ENCODE results near the gene TXNIP. TPM values are rescaled to one million over a fixed set of nuclear protein-coding genes. Genes with fewer than 3 reads are reported as not detected.

The TXNIP gene
- polyA plus RNA-seq, 1 experiment = 212 TPM

- CTCF ChIA-PET = interaction anchor here (1.0 to 4.9 kb wide), 6 partner anchors 10 to 177 kb away, joined by 3 to 26 read pairs (median 8); partner anchors contain the start of gene NUDT17
- Histone ChIP-seq H3K36me3 (ENCODE audit: control insufficient read depth, insufficient read depth, low read length) (no peaks in the 10 kb centered on the region), H3K27me3 (ENCODE audit: control insufficient read depth, insufficient read depth, low read length) (peaks cover 3% of the 10 kb centered on the region; the same call in 1 of the 2 replicates), H3K4me3 (ENCODE audit: low read depth, low read length) (no peak overlapping the region)
- DNase-seq (ENCODE audit: low read depth) = no peak
- POLR2A ChIA-PET = no interaction called here
- TF ChIP-seq, protein P1, sequence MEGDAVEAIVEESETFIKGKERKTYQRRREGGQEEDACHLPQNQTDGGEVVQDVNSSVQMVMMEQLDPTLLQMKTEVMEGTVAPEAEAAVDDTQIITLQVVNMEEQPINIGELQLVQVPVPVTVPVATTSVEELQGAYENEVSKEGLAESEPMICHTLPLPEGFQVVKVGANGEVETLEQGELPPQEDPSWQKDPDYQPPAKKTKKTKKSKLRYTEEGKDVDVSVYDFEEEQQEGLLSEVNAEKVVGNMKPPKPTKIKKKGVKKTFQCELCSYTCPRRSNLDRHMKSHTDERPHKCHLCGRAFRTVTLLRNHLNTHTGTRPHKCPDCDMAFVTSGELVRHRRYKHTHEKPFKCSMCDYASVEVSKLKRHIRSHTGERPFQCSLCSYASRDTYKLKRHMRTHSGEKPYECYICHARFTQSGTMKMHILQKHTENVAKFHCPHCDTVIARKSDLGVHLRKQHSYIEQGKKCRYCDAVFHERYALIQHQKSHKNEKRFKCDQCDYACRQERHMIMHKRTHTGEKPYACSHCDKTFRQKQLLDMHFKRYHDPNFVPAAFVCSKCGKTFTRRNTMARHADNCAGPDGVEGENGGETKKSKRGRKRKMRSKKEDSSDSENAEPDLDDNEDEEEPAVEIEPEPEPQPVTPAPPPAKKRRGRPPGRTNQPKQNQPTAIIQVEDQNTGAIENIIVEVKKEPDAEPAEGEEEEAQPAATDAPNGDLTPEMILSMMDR (IDR thresholded peaks at IDR 0.05; ENCODE audit: insufficient read depth, low read depth, low read length) = no peak
These were observed 26.2 kb upstream of the TXNIP start for GRCh38 chr1:146022403-146023127.

DNA sequence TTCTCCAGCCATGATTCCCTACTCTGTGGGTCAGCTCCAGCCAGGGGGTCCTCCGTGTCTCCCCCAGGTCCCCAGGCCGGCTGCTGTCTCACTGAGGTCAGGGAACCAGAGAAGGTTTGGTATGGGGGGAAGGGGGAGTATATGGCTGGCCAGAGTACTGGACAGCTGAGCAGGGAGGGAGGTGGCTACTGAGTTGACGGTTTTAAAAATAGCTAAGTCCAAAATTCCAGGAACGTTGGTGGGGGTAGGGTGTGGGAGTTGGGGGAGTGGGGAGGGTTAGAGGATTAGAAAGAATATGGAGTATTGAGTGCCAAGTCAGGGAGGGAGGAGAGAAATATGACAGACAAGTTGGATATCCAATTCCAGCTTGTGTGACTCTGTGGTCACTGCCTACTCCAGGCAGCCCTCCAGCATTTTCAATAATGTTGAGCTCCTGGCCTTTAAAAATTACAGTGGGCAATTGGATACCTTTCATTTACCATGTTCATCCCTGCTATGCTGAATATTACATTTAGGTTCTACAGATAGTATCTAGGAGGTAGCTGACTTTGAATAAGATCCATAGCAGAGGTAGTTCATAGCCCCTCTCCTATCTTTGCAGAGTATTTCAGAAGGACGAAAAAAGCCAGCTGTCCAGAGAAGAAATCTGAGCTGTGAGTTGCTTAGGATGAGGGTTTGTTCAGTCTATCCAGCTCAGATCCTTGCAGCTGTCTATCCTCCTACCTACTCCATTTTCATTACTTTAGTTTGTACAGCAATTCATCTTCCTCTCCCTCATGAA is 25.4 kb upstream of the TXNIP start, which contains the start of gene HJV:
TSS of gene HJV (minus strand) at position 114 of the 781 bp plus-strand sequence. CDS start 1,504 bp downstream, outside the sequence.
- H3K27me3 ChIP-seq (ENCODE audit: control insufficient read depth, insufficient read depth, low read length) = peaks cover 3% of the 10 kb centered on the region; the same call in 1 of the 2 replicates
- CTCF ChIA-PET = interaction anchor here (1.0 to 4.9 kb wide), 9 partner anchors 10 to 176 kb away, joined by 3 to 26 read pairs (median 4); partner anchors contain the start of gene NUDT17
- TF ChIP-seq, protein P1 (IDR thresholded peaks at IDR 0.05; ENCODE audit: insufficient read depth, low read depth, low read length) = no peak
- H3K4me3 ChIP-seq (ENCODE audit: low read depth, low read length) = no peak within 1 kb of the TSS
- DNase-seq (ENCODE audit: low read depth) = no peak
- H3K36me3 ChIP-seq (ENCODE audit: control insufficient read depth, insufficient read depth, low read length) = no peaks in the 10 kb centered on the region
- POLR2A ChIA-PET = no interaction called here

DNA sequence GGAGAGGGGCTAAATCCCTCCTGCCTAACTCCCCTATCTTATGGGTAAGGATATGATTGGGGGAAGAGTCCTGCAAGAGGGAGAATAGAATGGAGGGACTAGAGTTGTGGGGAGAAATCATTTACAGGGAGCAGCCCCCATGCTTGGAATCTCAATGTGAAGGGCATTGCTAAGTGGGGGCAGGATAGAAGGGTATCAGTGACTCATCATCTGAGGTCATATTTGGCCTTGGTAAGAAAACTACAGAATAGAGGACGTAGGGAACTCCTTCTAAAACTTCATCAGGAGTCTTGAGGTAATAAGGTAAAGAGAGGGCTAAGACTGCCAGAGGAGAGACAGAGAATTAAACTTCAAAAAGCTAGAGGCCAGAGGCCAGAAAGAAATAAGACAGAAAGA is 24.7 kb upstream of the TXNIP start:
- DNase-seq (ENCODE audit: low read depth) = no peak
- Histone ChIP-seq H3K27me3 (ENCODE audit: control insufficient read depth, insufficient read depth, low read length) (peaks cover 3% of the 10 kb centered on the region; the same call in 1 of the 2 replicates), H3K4me3 (ENCODE audit: low read depth, low read length) (no peak overlapping the region), H3K36me3 (ENCODE audit: control insufficient read depth, insufficient read depth, low read length) (no peaks in the 10 kb centered on the region)
- TF ChIP-seq, protein P1 (IDR thresholded peaks at IDR 0.05; ENCODE audit: insufficient read depth, low read depth, low read length) = no peak
- CTCF ChIA-PET = interaction anchor here (0.6 to 4.9 kb wide), 9 partner anchors 9 to 175 kb away, joined by 3 to 26 read pairs (median 4); partner anchors contain the start of gene NUDT17
- POLR2A ChIA-PET = no interaction called here

DNA sequence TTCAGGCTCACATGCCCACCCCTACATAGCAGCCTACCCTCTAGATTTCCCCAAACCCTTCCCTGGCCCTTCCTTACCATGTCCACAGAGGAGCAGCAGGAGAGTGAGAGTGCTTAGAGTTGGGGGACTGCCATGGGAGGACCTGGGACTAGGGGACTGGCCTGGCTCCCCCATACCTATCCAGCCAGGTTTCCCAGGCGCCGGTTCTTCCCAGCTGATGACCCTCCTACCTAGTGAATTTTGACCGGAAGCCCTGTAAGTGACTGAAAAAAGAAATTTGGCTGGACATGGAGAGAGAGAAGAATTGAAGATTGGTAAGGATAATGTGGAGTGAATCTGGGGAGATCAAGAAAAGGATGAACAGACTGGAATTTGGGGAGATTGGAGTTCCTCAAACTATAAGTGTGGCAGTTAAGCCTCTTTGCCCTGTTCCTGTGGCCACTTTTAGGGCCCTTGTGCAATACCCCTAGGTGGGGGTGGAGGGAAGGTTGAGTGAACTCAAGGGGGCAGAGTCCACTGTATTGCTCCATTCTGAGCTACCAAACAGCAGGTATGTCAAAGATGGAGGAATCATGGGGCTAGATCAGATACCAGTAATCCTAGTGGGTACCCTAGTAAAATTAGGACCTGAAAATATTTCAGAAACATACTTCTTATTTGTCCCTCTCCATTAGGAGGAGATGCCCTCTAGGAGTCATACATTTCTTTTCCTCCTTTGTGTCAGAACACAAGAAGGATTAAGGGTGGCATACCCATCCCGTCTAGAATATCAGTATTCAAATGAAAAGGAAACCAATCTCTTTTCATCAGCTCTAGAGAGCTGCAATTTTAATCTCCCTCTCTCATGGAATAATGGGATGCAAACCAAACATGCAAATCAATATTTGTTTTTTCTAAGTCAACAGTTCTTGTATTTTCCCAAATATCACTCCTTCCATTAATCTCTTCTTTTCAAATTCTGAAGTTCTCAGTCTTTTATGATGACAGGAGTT is 24.0 kb upstream of the TXNIP start:
- Histone ChIP-seq H3K36me3 (ENCODE audit: control insufficient read depth, insufficient read depth, low read length) (no peaks in the 10 kb centered on the region), H3K27me3 (ENCODE audit: control insufficient read depth, insufficient read depth, low read length) (peaks cover 3% of the 10 kb centered on the region; the same call in 1 of the 2 replicates), H3K4me3 (ENCODE audit: low read depth, low read length) (no peak overlapping the region)
- ChIA-PET POLR2A (no interaction called here), CTCF (interaction anchor here (1.1 to 4.9 kb wide), 6 partner anchors 9 to 137 kb away, joined by 3 to 26 read pairs (median 4); no protein-coding TSS in a partner anchor)
- TF ChIP-seq, protein P1 (IDR thresholded peaks at IDR 0.05; ENCODE audit: insufficient read depth, low read depth, low read length) = no peak
- no peak for DNase-seq (ENCODE audit: low read depth)
